Tibial nerve (tissue), 4 donors: ENCODE results near the gene PLD2.

ENCODE experiments used
- CTCF ChIP-seq, 5 experiments: fragments of 200-600 bp in 3 of 5; fragments of 450-650 bp in 2 of 5; sonication (generic) in 3 of 5; IDR thresholded peaks; one replicate each; pipeline ENCODE4 v1.5.1; 2016 to 2019; ENCODE audit warnings: antibody characterized with exemption in 5 of 5, mild to moderate bottlenecking in 3 of 5, moderate library complexity in 2 of 5
- EP300 ChIP-seq, 2 donors: sonication (generic); formaldehyde crosslinking; IDR thresholded peaks; one replicate each; pipeline ENCODE4 v1.6.1; 2017; ENCODE audit warnings: antibody characterized with exemption in 2 of 2, mild to moderate bottlenecking in 1 of 2
- POLR2A ChIP-seq, 2 donors: fragments of 450-650 bp; IDR thresholded peaks; one replicate each; pipeline ENCODE4 v1.6.1; 2017; ENCODE audit warnings: antibody characterized with exemption in 2 of 2, mild to moderate bottlenecking in 2 of 2, moderate library complexity in 2 of 2

GRCh38 chr17:4780325-4780955 lies 26.5 kb upstream of the PLD2 start:
- TF ChIP-seq CTCF (IDR thresholded peaks at IDR 0.05): no peak
- no peak for TF ChIP-seq POLR2A (IDR thresholded peaks at IDR 0.05)
- no peak for TF ChIP-seq EP300 (IDR thresholded peaks at IDR 0.05)
